Suprapubic skin (tissue), 4 donors: Measurements from ENCODE around the gene ENTPD2. TPM values are rescaled to one million over a fixed set of nuclear protein-coding genes. Genes with fewer than 3 reads are reported as not detected.

ENCODE experiments used
- DNase-seq, 2 donors: peaks; one replicate each; pipeline ENCODE4 v3.0.0-alpha.2; 2019; ENCODE audit warnings: low spot score in 2 of 2
- H3K27ac ChIP-seq: fragments of 200-600 bp; sonication (generic); one replicate; pipeline ENCODE4 v1.5.1; 2019
- H3K27me3 ChIP-seq: fragments of 200-600 bp; sonication (generic); one replicate; pipeline ENCODE4 v1.5.1; 2019
- H3K36me3 ChIP-seq: fragments of 200-600 bp; sonication (generic); one replicate; pipeline ENCODE4 v1.5.1; 2019
- H3K4me1 ChIP-seq: fragments of 200-600 bp; sonication (generic); one replicate; pipeline ENCODE4 v1.5.1; 2019
- H3K4me3 ChIP-seq: fragments of 200-600 bp; sonication (generic); one replicate; pipeline ENCODE4 v1.5.1; 2019; ENCODE audit warnings: mild to moderate bottlenecking
- H3K9me3 ChIP-seq: fragments of 200-600 bp; sonication (generic); one replicate; pipeline ENCODE4 v1.5.1; 2019
- CTCF ChIP-seq, 2 donors: fragments of 200-600 bp in 1 of 2; fragments of 450-650 bp in 1 of 2; sonication (generic) in 1 of 2; IDR thresholded peaks; one replicate each; pipeline ENCODE4 v1.5.1; 2016 to 2019; ENCODE audit warnings: antibody characterized with exemption in 2 of 2, mild to moderate bottlenecking in 1 of 2, moderate library complexity in 1 of 2
- EP300 ChIP-seq: sonication (generic); formaldehyde crosslinking; IDR thresholded peaks from one replicate; pipeline ENCODE4 v1.6.1; 2017; ENCODE audit warnings: antibody characterized with exemption
- POLR2A ChIP-seq, 2 donors: fragments of 450-650 bp; IDR thresholded peaks; one replicate each; pipeline ENCODE4 v1.6.1; 2017; ENCODE audit warnings: antibody characterized with exemption in 2 of 2, mild to moderate bottlenecking in 2 of 2, moderate library complexity in 2 of 2
- POLR2AphosphoS5 ChIP-seq, 3 donors: sonication (generic); formaldehyde crosslinking; IDR thresholded peaks; one replicate each; pipeline ENCODE4 v1.6.1; 2017; ENCODE audit warnings: antibody characterized with exemption in 3 of 3
- WGBS: methylation state at CpG from one replicate; pipeline ENCODE4 v1.1.5; 2018; 5-methylcytosine and 5-hydroxymethylcytosine counted together
- total RNA-seq, 4 donors: library from RNA; depleted of rRNA; stranded (reverse); fragments of >200 nt; gene quantifications; one replicate each; pipeline ENCODE4 v1.1.0, GENCODE V29; 2016

Gene ENTPD2
- total RNA-seq, 4 donors from 2014 or later: 13.3 to 20.8 (median 16.7) TPM

- no peaks in the 10 kb centered on the region for H3K9me3 ChIP-seq
- WGBS: 94% methylated on average over 6 of the region's 32 CpGs
- H3K27ac ChIP-seq: no peak overlapping the region
- no peak for DNase-seq
- no peak for TF ChIP-seq CTCF (IDR thresholded peaks at IDR 0.05)
- no peak for TF ChIP-seq POLR2A (IDR thresholded peaks at IDR 0.05)
- TF ChIP-seq POLR2AphosphoS5 (IDR thresholded peaks at IDR 0.05): no peak
- TF ChIP-seq EP300: no peak
- peaks cover 6% of the 10 kb centered on the region for H3K4me1 ChIP-seq
- no peak overlapping the region for H3K4me3 ChIP-seq
- H3K27me3 ChIP-seq: no peaks in the 10 kb centered on the region
- H3K36me3 ChIP-seq: peaks cover 33% of the 10 kb centered on the region
Observed at GRCh38 chr9:137020771-137021567, 32.9 kb downstream of the ENTPD2 start.

GRCh38 chr9:137019891-137020683, 33.8 kb downstream of the ENTPD2 start:
- Histone ChIP-seq H3K9me3 (no peaks in the 10 kb centered on the region), H3K36me3 (peaks cover 42% of the 10 kb centered on the region), H3K27me3 (no peaks in the 10 kb centered on the region), H3K27ac (no peak overlapping the region), H3K4me1 (no peaks in the 10 kb centered on the region), H3K4me3 (no peak overlapping the region)
- TF ChIP-seq CTCF (IDR thresholded peaks at IDR 0.05) (no peak), EP300 (no peak), POLR2AphosphoS5 (IDR thresholded peaks at IDR 0.05) (no peak), POLR2A (IDR thresholded peaks at IDR 0.05) (no peak)
- 91% methylated on average over 12 of the region's 34 CpGs for WGBS
- no peak for DNase-seq

- H3K9me3 ChIP-seq: no peaks in the 10 kb centered on the region
- H3K27ac ChIP-seq: no peak overlapping the region
- no peaks in the 10 kb centered on the region for H3K4me1 ChIP-seq
- no peaks in the 10 kb centered on the region for H3K27me3 ChIP-seq
- peaks cover 50% of the 10 kb centered on the region for H3K36me3 ChIP-seq
- WGBS: 77% methylated on average over 20 of the region's 36 CpGs
- DNase-seq: no peak
- no peak for TF ChIP-seq POLR2AphosphoS5 (IDR thresholded peaks at IDR 0.05)
- H3K4me3 ChIP-seq: no peak overlapping the region
Observed at GRCh38 chr9:137018761-137019559, 34.9 kb downstream of the ENTPD2 start.

GRCh38 chr9:137017791-137018497, 35.9 kb downstream of the ENTPD2 start:
- WGBS: 98% methylated on average over 20 of the region's 45 CpGs
- TF ChIP-seq EP300 (no peak), POLR2A (IDR thresholded peaks at IDR 0.05) (no peak), POLR2AphosphoS5 (IDR thresholded peaks at IDR 0.05) (no peak), CTCF (IDR thresholded peaks at IDR 0.05) (no peak)
- H3K4me1 ChIP-seq: no peaks in the 10 kb centered on the region
- no peaks in the 10 kb centered on the region for H3K9me3 ChIP-seq
- H3K4me3 ChIP-seq: no peak overlapping the region
- H3K27ac ChIP-seq: no peak overlapping the region
- H3K36me3 ChIP-seq: peaks cover 55% of the 10 kb centered on the region
- no peak for DNase-seq
- no peaks in the 10 kb centered on the region for H3K27me3 ChIP-seq

GRCh38 chr9:137017071-137017470, 36.8 kb downstream of the ENTPD2 start:
- Histone ChIP-seq H3K4me3 (no peak overlapping the region), H3K9me3 (no peaks in the 10 kb centered on the region), H3K27me3 (no peaks in the 10 kb centered on the region), H3K4me1 (no peaks in the 10 kb centered on the region), H3K36me3 (peaks cover 64% of the 10 kb centered on the region), H3K27ac (no peak overlapping the region)
- TF ChIP-seq POLR2A (IDR thresholded peaks at IDR 0.05) (no peak), CTCF (IDR thresholded peaks at IDR 0.05) (no peak), POLR2AphosphoS5 (IDR thresholded peaks at IDR 0.05) (no peak), EP300 (no peak)
- 100% methylated on average over 4 of the region's 28 CpGs for WGBS
- DNase-seq: no peak
